Measurements from ENCODE around the gene LRMDA.
A peak's percentile ranks its signal among the peaks of the same experiment; 100 is the strongest.

The LRMDA gene

DNA sequence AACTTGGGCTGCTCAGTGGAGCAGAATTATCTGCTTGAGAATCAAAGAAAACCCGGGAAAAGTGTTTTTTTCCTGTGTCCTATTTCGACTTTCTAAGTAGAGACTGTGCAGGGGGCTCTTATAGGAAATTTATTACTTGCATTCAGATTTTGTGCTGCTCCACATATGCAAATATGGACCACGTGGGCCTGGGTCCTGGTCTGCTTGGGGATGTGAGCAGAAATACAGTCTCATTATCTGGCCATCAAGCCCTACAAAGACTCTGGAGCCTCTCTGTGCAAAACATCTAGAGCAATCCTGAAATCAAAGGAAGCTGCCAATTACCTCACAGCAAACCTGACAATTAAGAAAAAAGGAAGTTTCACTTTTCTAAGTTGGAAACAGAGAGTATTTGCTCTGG is 216.9 kb downstream of the LRMDA start:
- no peak for DNase-seq

DNA sequence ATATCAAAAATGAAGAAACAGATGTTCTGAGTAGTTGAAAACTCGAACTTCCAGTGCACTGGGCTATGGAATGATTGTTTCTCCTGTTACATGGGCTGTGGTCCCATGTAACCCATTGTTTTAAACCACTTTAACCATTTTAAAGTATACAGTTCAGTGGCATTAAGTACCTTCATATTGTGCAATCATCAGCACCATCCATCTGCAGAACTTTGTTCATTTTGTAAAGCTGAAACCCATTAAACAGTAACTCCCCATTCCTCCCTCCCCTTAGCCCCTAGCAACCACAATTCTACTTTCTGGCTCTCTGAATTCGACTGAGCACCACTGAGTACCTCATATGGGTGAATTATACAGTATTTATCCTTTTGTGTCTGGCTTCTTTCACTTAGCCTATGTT is 217.4 kb downstream of the LRMDA start:
- no peak for DNase-seq

DNA sequence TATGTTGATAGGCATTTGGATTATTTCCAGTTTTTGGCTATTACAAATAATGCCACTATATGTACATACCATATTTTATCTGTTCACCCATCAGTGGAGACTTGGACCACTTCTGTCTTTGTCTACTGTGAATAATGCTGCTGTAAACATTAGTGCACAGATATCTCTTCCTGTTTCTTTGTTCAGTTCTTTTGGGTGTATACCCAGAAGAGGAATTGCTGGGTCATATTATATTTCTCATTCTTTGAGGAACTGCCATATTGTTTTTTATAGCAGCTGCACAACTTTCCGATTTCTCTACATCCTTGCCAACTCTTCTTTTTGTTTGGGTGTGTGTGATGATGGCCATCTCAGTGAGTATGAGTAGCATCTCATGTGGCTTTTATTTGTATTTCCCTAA is 218.0 kb downstream of the LRMDA start:
- DNase-seq: no peak

DNA sequence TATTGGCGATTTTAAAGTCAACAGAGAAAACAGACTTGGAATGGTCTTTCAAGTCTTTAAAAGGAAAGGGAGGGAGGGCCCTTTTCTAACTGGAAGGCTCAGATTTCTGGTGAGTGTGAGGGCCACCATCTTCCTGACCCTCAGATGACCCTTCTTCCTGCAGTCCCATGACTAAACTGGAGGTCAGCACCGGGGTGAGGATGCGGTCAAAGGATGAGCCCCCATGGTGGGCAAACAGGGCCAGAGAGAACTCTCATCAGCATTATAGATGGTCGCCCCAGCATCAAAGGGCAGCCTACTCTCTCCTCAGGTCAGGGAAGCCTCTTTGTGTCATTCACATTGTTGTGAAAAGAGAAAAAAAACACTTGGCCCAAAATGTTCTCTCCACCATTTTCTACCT is 219.2 kb downstream of the LRMDA start:
- no peak for DNase-seq

DNA sequence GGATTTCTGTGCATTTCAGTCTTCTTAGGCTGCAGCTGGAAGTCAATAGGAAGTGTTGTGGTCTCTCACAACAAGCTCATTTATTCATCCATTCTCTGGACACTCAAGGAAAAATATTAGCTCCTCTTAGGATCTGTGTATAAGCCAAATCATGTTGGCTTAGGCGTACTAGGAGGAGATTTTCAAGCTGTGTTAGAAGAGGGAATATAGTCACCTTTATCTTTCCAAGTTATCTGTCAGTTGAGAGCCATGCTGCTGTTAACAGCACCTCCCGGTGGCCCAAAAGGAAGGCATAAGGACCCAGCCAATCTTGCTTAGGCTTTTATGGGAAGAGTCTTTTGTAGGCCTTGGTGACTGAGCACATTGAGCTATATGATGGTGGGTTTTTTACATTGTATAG is 220.0 kb downstream of the LRMDA start:
- no peak for DNase-seq

DNA sequence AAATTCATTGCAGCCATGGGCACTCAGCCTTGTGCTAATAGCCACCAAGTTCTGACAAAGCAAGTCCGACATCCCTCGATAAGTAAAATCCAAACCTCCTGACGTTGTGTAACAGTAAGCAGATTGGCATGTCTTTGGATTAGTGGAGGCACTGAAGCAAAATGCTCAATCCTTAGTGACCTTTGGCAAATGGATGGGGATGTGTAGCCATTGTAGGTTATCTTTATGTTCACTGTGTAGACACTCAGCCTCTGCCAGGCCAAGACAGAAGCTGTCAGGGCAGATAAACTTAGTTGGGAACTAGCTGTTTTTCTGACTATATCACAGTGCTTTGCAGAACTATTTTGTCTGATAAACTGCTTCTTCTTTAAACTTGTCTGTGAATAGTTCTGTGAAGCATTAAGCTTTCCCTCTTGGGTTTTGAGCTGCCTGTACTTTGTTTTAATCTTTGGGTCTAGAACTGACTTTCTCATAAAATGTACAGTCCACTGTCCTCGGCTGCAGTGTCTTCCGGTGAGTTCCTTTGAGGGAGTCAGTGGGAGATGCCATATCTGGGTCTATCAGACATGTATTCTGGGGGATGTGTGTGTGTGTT is 220.8 kb downstream of the LRMDA start:
- no peak for DNase-seq

DNA sequence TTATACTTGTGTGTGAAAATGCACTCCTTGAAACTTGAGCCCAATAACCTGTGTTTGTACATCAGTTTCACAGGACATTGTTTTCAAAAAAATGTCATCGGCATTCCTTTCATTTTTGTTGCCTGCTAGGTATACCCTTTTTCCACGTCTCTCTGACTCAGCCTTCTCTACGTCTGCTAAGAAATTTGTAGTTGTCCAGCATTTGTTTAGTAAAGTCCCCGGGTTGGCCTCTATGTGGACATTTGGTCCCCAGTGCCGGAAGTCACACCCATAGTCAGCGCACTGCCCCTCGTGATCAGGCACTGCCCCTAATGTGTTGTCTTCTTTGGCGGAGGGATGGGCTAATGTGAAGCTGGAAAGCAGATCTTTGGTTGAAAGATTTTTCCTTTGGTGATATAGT is 222.3 kb downstream of the LRMDA start:
- no peak for DNase-seq

DNA sequence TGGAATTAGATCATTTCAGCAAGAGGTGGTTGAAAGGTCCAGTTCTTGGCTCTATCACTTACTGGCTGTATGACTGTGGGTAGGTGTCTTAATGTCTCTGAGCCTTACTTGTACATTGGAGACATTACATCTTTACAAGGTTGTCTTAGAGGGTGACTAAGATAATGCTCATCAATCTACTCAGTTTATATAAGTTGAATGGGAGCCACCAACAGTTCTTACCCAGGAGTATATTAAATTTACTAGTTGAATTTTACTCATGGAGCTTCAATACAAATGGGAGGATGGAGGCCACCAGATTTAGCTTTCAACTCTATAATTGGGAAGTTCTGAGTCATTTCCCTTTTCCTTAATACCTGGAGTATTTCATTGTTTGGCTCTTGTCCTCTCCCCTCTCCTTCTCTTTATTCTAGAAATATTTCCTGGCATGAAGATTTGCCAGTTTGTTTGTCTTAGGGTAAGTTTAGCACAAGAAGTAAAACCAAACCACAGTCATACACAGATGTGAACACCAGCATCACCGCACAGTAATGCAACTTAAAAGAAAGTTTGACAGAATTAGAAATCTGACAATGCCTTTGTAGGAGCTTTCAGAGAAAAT is 222.8 kb downstream of the LRMDA start:
- peak; percentile 29 for DNase-seq

DNA sequence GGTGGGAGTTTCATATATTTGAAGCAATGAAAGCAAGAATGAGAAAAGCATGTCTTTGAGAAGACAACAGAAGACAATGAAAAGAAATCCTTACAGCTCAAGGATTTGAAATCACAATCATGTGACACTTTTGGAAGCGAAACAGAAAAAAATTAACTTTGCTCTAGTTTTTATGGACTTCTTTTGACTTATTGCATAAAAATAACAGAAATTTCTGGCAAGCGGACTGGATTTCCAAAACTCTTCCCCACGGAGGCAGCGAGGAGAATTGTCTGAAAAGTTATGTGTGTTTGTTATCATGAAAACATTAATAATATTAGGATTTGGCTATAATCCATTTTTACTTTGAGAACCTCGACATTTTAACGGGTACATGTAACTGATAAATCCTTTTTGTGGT is 223.3 kb downstream of the LRMDA start:
- no peak for DNase-seq

DNA sequence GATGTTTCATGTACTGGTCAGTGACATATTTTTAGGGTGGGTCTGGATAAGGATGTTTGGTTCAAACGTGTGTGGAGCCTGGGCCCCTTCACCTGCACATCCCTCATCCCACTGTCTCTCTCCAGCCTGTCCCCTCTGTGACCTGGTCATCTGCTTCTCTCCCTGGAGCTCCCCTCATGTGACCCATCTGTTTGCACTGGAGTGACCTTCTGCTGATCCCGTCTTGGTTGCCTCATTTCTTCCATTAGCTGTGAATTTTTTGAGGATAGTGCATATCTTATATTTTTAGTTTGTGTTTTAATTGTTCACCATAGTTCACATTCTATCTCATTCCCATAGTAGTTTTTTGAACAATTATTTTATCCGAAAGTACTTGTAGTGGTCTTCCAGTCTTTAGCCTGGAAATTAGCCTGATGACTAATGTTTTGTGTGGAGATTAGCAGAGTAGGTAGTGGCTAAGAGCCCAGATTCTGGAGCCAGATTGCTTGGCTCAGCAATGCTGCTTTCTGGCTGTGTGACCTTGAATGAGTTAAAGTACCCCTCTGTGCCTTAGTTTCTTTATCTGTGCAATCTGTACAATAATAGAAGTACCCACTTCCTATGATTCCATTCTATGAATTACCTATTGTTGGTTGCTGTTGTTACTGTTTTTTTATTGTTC is 224.5 kb downstream of the LRMDA start:
- DNase-seq: peak; percentile 72

DNA sequence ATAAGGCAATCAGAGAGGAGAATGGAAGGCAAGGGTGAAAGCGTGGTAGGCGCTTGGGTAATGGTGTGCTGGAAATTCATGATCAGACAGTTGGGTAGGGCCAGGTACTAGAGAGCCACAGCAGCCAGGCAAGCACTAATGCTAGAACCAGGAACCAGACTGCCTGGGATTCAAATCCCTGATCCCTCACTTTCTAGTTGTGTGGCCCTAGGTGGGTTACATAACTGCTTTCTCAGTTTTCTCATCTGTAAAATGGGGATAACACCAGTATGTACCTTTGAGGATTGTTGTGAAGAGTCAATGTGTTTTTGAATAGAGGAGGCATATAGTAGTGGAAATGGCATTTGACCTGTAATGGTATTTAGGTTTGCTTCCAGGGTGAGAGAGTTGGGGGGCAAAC is 225.9 kb downstream of the LRMDA start:
- DNase-seq: no peak

DNA sequence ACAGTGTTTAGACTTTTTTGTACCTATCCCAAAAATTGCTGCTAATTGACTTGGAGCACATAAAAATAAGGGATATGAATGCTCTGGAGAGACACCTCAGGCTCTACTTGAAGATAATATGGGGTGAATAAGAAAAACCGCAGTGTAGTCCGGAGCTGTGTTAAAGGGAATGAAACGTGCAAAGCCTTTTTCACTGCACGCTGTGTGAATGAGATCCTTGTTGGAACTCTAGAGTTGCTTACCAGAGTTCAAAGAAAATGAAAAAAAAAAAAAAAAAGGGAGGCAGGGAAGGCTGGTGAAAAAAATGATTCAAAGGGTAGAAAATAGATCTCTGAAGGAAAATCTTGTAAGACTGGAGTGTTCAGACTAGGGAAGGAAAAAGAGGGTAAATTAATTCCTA is 226.6 kb downstream of the LRMDA start:
- DNase-seq: no peak

DNA sequence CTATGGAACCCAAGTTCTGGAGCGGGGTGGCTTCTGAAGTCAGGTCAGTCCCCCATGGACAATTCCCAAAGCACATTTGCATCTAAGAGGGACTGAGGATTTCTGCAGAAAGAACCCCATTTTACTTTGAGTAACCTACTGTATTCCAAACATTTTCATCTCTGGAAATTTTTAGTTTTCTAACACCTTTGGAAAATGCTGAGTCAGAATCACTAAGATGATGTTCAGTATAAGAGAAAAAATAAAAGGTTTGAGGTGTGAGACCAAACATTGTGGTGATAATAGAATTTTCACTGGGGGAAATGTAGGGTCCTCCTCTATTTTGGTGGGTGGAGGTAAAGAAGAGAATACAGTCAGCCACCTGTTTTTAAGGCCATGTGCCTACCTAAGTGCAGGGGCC is 227.1 kb downstream of the LRMDA start:
- DNase-seq: no peak

DNA sequence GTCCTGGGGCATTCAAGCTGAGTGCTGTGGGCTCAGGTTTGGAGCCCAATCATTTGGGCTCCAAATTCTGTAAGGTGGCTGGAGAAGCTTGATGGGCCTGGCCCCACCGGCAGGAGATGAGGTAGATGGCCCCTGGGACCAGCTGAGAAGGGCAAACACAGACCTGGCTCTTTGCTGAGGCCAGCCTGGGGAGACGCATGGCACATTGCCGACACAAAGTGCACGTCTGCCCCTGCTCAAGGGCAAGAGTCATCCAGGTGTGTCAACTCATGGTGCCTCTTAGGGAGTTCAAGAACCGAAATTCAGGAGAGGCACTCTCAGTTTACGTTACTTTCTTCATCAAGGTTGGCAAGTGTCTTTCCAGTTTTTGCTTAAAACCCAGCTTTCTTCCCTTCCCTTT is 227.5 kb downstream of the LRMDA start:
- DNase-seq: no peak

DNA sequence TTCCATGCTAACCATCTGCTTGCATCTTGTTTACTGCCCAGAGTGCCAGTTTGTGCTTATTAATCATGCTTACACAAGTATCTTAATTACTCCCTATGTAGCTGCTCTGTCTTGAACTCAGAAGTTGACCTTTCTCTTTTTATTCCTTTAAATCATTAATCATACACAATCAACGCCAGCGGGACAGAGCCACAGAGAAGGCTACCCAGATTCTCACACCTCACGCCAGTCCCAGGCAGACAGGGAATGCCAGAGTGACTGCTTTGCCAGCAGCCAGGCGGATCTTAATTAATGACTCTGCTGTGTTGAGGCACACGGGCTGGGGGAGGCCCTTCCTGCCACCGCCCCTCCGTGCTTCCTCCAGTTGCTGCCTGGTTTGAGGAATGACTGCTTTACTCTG is 229.4 kb downstream of the LRMDA start:
- DNase-seq: no peak

DNA sequence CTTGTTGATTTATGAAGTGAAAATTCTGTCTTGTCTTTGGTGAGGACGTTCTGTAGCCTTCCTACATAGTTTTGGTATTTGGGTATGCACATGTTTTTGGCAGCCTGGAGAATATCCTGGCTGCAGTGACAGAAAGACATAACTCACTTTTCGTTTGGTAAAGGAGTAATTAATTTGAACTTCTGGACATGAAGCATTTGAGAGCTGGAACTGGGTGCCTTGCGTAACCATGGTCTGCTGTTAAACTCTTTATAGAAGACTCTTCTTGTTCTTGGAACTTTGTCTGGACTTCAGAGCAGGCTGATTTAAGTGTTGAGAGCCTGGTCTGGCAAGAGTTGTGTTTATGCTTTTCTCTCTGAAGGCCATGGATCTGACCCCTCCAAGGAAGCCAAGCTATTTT is 231.3 kb downstream of the LRMDA start:
- peak; percentile 99 for DNase-seq

DNA sequence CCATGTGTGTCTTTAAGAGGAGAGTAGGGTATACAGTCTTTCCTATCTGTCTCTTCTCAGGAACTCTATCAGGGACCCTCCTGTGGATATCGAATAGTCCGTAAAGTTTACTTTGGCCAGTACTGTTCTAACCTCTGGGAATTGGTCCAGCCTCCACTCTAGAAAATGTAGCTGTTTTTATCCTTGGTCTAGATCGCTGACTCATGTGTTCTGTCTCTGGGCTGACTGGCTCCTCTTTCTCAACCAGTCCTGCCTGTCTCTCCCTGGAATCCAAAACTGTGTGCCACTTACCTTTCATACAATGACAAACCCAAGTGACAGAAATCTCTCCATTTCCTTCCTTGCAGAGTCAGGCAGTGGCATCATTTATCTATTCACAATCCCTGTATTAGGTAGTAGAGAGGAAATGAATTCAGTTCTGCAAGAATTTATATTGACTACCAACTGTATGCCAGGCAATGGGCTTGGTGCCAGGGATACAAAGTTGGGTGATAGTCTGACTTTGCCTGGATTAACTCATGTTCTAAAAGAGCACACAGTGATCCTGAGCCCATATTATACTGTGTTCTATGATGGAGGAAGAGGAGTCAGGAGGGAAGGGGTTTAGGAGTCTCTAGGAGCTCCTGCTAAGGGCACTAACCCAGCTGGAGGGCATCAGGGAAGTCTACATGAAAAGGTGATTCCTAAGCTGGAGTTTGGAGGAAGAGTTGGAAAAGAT is 232.7 kb downstream of the LRMDA start:
- DNase-seq: no peak

DNA sequence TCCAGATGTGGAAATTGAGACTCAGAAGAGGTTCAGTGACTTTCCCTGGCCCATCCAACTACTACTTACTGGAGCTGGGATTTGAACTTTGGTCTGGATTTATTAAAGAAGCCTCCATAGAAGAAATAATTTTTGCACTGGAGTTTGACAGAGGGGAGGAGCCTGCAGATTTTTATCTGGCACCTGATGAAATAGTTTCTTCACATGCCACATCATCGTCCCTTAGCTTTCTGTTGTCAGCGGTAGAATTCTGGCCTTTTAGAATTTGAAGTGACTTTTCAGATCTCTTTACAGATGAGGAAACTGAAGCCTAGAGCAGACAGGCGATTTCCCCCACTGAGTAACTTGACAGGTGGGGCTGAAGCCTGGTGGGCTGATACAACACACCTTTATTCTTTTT is 233.5 kb downstream of the LRMDA start:
- DNase-seq: no peak

DNA sequence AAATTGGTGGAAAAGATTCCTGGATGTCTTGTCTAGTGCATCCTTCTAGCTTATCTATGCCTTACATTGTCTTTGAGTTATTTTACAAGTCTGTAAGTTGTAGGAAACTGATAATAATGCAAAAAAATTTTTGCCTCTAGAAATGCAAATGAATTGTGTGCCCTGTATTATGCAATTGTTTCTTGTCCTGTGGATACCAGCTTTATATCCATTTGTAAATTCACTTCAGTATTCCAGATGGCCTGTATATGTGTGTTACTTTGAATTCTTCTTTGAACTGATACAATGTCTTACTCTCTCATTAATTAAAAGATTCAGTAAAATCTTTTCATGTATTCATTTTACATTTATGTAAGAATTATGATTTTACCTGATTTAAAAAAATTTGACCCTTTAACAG is 234.3 kb downstream of the LRMDA start:
- no peak for DNase-seq

DNA sequence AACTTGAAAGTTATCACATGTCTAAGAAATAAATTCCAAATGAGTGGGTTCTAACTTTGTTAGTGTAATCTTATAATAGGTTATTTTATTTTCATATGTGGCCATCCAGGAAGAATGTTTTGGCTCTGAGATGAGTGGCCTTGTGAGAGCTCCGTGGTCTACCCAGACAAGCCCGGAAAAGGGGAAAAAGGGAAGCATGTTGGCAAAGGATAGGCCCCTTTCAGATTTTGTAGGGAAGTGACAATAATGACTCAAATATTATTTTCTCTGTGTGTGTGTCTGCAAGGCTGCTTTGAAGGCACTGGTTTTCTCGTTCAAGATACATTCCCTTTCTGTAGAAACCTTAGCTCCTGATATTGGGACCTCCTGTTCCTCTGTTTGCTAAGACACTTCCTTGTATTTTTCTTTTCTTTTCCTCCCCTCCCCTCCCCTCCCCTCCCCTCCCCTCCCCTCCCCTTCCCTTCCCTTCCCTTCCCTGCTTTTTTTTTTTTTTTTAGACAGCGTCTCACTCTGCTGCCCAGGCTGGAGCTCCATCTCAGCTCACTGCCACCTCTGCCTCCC is 240.8 kb downstream of the LRMDA start:
- DNase-seq: no peak

DNA sequence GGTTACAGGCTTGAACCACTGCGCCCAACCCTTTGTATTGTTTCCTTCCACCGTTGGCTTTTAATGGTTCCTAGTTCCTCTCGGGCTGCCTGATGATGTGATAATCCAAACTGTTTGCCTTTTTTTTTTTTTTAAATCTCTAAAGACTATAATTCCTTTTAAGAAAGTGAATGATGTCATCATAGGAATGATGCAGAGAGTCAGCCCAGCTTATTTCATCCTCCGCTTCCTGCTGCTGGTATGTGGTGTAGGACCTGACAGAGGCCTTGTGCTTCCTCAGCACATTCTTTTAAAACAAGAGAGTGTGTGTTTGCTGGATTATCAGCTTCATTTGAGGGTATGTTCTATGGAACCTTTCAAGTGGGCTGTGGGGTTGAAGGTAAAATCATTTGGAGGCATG is 241.4 kb downstream of the LRMDA start:
- peak; percentile 60 for DNase-seq

DNA sequence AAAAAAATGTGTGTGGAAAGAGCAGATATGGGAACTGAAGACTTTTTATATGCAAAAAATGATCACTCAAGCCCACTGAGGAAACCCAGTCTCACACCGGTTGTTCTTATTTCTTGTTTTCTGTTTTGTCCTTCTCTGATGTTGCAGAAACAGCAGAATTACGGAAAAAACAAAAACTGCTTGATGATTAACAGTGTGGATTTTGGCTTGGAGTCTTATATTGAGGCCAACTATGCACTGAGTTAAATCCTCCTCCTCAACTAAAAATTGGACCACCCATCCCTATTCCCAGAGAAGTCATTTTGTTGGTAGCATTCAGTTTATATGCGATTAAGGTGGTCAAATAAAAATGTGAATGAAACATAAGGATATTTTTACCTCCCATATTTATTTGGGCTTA is 246.1 kb downstream of the LRMDA start:
- DNase-seq: no peak

DNA sequence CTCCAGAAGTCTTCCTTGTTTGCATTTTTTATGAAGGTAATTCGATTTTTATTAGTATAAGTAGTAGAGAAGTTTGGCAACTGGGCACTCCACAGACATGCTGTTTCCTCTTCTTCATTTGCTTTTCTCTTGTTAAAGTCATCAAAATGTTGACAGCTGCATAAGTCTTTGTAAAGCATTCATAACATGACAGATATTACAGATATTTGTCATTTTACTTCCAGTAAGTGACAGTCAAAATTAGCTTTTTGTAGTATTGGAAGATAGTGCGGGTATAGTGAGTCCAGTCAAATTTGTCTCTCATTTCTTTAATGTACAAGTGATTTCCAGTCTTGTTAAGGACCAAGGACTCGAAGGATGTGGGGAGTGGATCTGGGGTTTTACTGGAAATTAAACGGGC is 247.1 kb downstream of the LRMDA start:
- DNase-seq: no peak

DNA sequence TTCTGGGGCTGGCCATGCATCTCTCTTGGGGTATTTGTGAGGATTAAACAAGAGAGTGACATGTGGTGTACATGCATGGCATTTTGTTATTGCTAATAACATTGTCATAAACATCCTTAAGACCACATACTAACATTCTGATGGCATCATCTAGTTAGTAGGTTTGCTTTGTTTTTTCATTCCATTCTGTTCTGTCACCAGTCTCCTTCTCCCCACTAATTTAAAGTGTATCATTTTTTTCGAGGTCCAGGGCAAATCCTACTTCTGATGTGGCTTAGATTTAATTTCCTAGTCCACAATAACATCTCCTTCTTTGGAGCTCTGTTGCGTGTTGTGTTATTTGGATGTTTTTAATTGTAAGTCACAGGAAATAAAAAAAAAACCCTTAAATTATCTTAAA is 248.1 kb downstream of the LRMDA start:
- DNase-seq: no peak

Data from fibroblast of skin of abdomen (primary cell).